SK-N-SH (cell line): ENCODE data around the gene HDAC8.

Experiments used
- MXI1 ChIP-seq: IDR thresholded peaks from 2 replicates; pipeline ENCODE4 v1.6.1; 2012; ENCODE audit warnings: mild to moderate bottlenecking, low read depth, low read length, improper control_type of control experiment
- SMC3 ChIP-seq: IDR thresholded peaks from 2 replicates; pipeline ENCODE4 v1.6.1; 2012; ENCODE audit warnings: low read depth, low read length, improper control_type of control experiment
- YY1 ChIP-seq: IDR thresholded peaks from 2 replicates; pipeline ENCODE4 v1.4.0; 2012; ENCODE audit warnings: low read depth, mild to moderate bottlenecking
- TF ChIP-seq, protein P1 (sequence below): fragments of 200-600 bp; sonication (generic); IDR thresholded peaks from 2 replicates; pipeline ENCODE4 v1.6.1; 2017; ENCODE audit warnings: antibody characterized with exemption, mild to moderate bottlenecking, moderate library complexity
- TF ChIP-seq, protein P2 (sequence below): IDR thresholded peaks from 2 replicates; pipeline ENCODE4 v1.6.1; 2012; ENCODE audit warnings: mild to moderate bottlenecking, low read depth, low read length, moderate library complexity
- TF ChIP-seq, protein P3 (sequence below): IDR thresholded peaks from 2 replicates; pipeline ENCODE4 v1.4.0; 2012; ENCODE audit warnings: low read depth, borderline replicate concordance

DNA sequence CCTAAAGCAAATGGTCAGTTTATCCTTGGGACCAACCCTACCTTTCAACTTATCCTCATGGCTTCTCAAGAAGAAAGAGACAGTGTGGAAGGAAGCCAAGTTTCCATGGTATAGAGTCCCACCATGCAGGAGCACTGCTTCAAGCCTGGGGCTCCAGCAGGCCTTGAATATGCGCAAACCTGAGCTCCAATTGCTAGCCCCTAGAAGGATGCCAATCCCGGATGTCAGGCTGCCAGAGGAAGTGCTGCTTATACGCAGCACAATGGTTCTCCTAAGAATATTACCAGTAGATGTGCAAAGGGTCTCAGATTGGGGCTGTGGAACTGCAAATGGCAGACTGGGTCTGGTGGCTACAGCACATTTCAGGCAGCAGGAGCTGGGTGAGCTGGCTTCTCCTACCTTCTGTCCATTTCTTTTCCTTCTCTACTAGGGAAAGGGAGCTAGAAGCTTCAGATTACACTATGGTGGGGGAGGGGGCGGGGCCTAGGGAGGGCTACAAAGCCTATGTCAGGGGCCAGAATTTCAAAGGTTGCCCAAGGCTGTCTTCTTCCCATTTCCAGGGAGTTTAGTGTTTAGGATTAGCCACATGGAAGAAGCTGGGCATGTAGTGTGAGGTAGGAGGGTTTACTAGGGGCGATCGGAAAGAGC, 226.2 kb downstream of the HDAC8 start:
- TF ChIP-seq, protein P1, sequence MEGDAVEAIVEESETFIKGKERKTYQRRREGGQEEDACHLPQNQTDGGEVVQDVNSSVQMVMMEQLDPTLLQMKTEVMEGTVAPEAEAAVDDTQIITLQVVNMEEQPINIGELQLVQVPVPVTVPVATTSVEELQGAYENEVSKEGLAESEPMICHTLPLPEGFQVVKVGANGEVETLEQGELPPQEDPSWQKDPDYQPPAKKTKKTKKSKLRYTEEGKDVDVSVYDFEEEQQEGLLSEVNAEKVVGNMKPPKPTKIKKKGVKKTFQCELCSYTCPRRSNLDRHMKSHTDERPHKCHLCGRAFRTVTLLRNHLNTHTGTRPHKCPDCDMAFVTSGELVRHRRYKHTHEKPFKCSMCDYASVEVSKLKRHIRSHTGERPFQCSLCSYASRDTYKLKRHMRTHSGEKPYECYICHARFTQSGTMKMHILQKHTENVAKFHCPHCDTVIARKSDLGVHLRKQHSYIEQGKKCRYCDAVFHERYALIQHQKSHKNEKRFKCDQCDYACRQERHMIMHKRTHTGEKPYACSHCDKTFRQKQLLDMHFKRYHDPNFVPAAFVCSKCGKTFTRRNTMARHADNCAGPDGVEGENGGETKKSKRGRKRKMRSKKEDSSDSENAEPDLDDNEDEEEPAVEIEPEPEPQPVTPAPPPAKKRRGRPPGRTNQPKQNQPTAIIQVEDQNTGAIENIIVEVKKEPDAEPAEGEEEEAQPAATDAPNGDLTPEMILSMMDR: no peak
- no peak for TF ChIP-seq YY1
- TF ChIP-seq, protein P2, sequence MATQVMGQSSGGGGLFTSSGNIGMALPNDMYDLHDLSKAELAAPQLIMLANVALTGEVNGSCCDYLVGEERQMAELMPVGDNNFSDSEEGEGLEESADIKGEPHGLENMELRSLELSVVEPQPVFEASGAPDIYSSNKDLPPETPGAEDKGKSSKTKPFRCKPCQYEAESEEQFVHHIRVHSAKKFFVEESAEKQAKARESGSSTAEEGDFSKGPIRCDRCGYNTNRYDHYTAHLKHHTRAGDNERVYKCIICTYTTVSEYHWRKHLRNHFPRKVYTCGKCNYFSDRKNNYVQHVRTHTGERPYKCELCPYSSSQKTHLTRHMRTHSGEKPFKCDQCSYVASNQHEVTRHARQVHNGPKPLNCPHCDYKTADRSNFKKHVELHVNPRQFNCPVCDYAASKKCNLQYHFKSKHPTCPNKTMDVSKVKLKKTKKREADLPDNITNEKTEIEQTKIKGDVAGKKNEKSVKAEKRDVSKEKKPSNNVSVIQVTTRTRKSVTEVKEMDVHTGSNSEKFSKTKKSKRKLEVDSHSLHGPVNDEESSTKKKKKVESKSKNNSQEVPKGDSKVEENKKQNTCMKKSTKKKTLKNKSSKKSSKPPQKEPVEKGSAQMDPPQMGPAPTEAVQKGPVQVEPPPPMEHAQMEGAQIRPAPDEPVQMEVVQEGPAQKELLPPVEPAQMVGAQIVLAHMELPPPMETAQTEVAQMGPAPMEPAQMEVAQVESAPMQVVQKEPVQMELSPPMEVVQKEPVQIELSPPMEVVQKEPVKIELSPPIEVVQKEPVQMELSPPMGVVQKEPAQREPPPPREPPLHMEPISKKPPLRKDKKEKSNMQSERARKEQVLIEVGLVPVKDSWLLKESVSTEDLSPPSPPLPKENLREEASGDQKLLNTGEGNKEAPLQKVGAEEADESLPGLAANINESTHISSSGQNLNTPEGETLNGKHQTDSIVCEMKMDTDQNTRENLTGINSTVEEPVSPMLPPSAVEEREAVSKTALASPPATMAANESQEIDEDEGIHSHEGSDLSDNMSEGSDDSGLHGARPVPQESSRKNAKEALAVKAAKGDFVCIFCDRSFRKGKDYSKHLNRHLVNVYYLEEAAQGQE: no peak
- TF ChIP-seq, protein P3, sequence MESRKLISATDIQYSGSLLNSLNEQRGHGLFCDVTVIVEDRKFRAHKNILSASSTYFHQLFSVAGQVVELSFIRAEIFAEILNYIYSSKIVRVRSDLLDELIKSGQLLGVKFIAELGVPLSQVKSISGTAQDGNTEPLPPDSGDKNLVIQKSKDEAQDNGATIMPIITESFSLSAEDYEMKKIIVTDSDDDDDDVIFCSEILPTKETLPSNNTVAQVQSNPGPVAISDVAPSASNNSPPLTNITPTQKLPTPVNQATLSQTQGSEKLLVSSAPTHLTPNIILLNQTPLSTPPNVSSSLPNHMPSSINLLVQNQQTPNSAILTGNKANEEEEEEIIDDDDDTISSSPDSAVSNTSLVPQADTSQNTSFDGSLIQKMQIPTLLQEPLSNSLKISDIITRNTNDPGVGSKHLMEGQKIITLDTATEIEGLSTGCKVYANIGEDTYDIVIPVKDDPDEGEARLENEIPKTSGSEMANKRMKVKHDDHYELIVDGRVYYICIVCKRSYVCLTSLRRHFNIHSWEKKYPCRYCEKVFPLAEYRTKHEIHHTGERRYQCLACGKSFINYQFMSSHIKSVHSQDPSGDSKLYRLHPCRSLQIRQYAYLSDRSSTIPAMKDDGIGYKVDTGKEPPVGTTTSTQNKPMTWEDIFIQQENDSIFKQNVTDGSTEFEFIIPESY: no peak
- no peak for TF ChIP-seq MXI1
- TF ChIP-seq SMC3: no peak
